Measurements from ENCODE around the gene ST8SIA4.

ST8SIA4 gene

GRCh38 chr5:100842080-100842479, 61.0 kb downstream of the ST8SIA4 start:
- Histone ChIP-seq H3K23ac (ENCODE audit: low read length) (no peak overlapping the region), H4K8ac (ENCODE audit: low read depth, low read length) (no peak overlapping the region), H3K4me3 (ENCODE audit: low read length) (no peak overlapping the region), H3K27ac (ENCODE audit: low read depth, low read length) (no peak overlapping the region), H3K4ac (ENCODE audit: low read depth, low read length) (no peak overlapping the region), H3K4me1 (ENCODE audit: control insufficient read depth, low read depth, low read length) (peaks cover 3% of the 10 kb centered on the region), H3K9ac (ENCODE audit: low read length) (no peak overlapping the region), H2BK120ac (ENCODE audit: low read depth, low read length) (no peak overlapping the region), H3K79me2 (ENCODE audit: control insufficient read depth, insufficient read depth, low read length) (no peaks in the 10 kb centered on the region), H3K18ac (ENCODE audit: low read length) (no peak overlapping the region), H2BK5ac (ENCODE audit: low read length) (no peak overlapping the region), H3K27me3 (ENCODE audit: insufficient read depth, low read length, poor library complexity) (no peaks in the 10 kb centered on the region), H2AK5ac (ENCODE audit: low read length) (no peak overlapping the region), H3K79me1 (ENCODE audit: low read length) (no peaks in the 10 kb centered on the region), H3K36me3 (ENCODE audit: control insufficient read depth, insufficient read depth, low read length) (no peaks in the 10 kb centered on the region), H3K4me2 (ENCODE audit: low read length) (no peak overlapping the region), H2BK15ac (replicated peaks; ENCODE audit: low read depth) (no peak overlapping the region), H3K56ac (ENCODE audit: low read length) (no peak overlapping the region), H4K5ac (ENCODE audit: low read length) (no peak overlapping the region)
- no CpG with 5 or more reads among the region's 2 CpGs for WGBS (ENCODE audit: extremely low coverage, insufficient coverage, low lambda C conversion rate)
- no peak for DNase-seq

GRCh38 chr5:100841358-100842076, 61.6 kb downstream of the ST8SIA4 start:
- Histone ChIP-seq H3K27me3 (ENCODE audit: insufficient read depth, low read length, poor library complexity) (no peaks in the 10 kb centered on the region), H4K5ac (ENCODE audit: low read length) (no peak overlapping the region), H2AK5ac (ENCODE audit: low read length) (no peak overlapping the region), H3K56ac (ENCODE audit: low read length) (no peak overlapping the region), H3K23ac (ENCODE audit: low read length) (no peak overlapping the region), H3K9ac (ENCODE audit: low read length) (no peak overlapping the region), H3K4me1 (ENCODE audit: control insufficient read depth, low read depth, low read length) (peaks cover 3% of the 10 kb centered on the region), H3K4me2 (ENCODE audit: low read length) (no peak overlapping the region), H3K27ac (ENCODE audit: low read depth, low read length) (peak overlapping the region; percentile 17), H4K8ac (ENCODE audit: low read depth, low read length) (no peak overlapping the region), H3K18ac (ENCODE audit: low read length) (no peak overlapping the region), H3K79me1 (ENCODE audit: low read length) (no peaks in the 10 kb centered on the region), H2BK5ac (ENCODE audit: low read length) (no peak overlapping the region), H3K4me3 (ENCODE audit: low read length) (no peak overlapping the region), H2BK15ac (replicated peaks; ENCODE audit: low read depth) (no peak overlapping the region), H3K79me2 (ENCODE audit: control insufficient read depth, insufficient read depth, low read length) (no peaks in the 10 kb centered on the region), H3K36me3 (ENCODE audit: control insufficient read depth, insufficient read depth, low read length) (no peaks in the 10 kb centered on the region), H2BK120ac (ENCODE audit: low read depth, low read length) (no peak overlapping the region), H3K4ac (ENCODE audit: low read depth, low read length) (no peak overlapping the region)
- WGBS (ENCODE audit: extremely low coverage, insufficient coverage, low lambda C conversion rate), result no CpG with 5 or more reads among the region's 4 CpGs
- DNase-seq, result peak; percentile 92

- Histone ChIP-seq H2BK5ac (ENCODE audit: low read length) (no peak overlapping the region), H3K4me3 (ENCODE audit: low read length) (no peak overlapping the region), H2BK15ac (replicated peaks; ENCODE audit: low read depth) (no peak overlapping the region), H3K79me2 (ENCODE audit: control insufficient read depth, insufficient read depth, low read length) (no peaks in the 10 kb centered on the region), H4K8ac (ENCODE audit: low read depth, low read length) (no peak overlapping the region), H3K4me1 (ENCODE audit: control insufficient read depth, low read depth, low read length) (peaks cover 3% of the 10 kb centered on the region), H2AK5ac (ENCODE audit: low read length) (no peak overlapping the region), H3K4me2 (ENCODE audit: low read length) (no peak overlapping the region), H3K79me1 (ENCODE audit: low read length) (no peaks in the 10 kb centered on the region), H3K36me3 (ENCODE audit: control insufficient read depth, insufficient read depth, low read length) (no peaks in the 10 kb centered on the region), H3K18ac (ENCODE audit: low read length) (no peak overlapping the region), H3K56ac (ENCODE audit: low read length) (no peak overlapping the region), H3K27ac (ENCODE audit: low read depth, low read length) (no peak overlapping the region), H4K5ac (ENCODE audit: low read length) (no peak overlapping the region), H3K23ac (ENCODE audit: low read length) (no peak overlapping the region), H3K9ac (ENCODE audit: low read length) (no peak overlapping the region), H3K4ac (ENCODE audit: low read depth, low read length) (no peak overlapping the region), H3K27me3 (ENCODE audit: insufficient read depth, low read length, poor library complexity) (no peaks in the 10 kb centered on the region), H2BK120ac (ENCODE audit: low read depth, low read length) (no peak overlapping the region)
- WGBS (ENCODE audit: extremely low coverage, insufficient coverage, low lambda C conversion rate), result no CpG with 5 or more reads among the region's 1 CpG
- peak; percentile 48 for DNase-seq
These were observed 62.3 kb downstream of the ST8SIA4 start for GRCh38 chr5:100840789-100841188.

GRCh38 chr5:100840370-100840769, 62.7 kb downstream of the ST8SIA4 start:
- H3K23ac ChIP-seq (ENCODE audit: low read length), result no peak overlapping the region
- H3K79me2 ChIP-seq (ENCODE audit: control insufficient read depth, insufficient read depth, low read length), result no peaks in the 10 kb centered on the region
- H2AK5ac ChIP-seq (ENCODE audit: low read length), result no peak overlapping the region
- peaks cover 3% of the 10 kb centered on the region for H3K4me1 ChIP-seq (ENCODE audit: control insufficient read depth, low read depth, low read length)
- H3K9ac ChIP-seq (ENCODE audit: low read length), result no peak overlapping the region
- no peak overlapping the region for H3K27ac ChIP-seq (ENCODE audit: low read depth, low read length)
- H3K4me2 ChIP-seq (ENCODE audit: low read length), result no peak overlapping the region
- H2BK15ac ChIP-seq (replicated peaks; ENCODE audit: low read depth), result peak overlapping the region; percentile 57
- H4K5ac ChIP-seq (ENCODE audit: low read length), result no peak overlapping the region
- H3K4ac ChIP-seq (ENCODE audit: low read depth, low read length), result no peak overlapping the region
- WGBS (ENCODE audit: extremely low coverage, insufficient coverage, low lambda C conversion rate), result no CpG with 5 or more reads among the region's 2 CpGs
- H3K18ac ChIP-seq (ENCODE audit: low read length), result no peak overlapping the region
- no peak overlapping the region for H3K56ac ChIP-seq (ENCODE audit: low read length)
- no peaks in the 10 kb centered on the region for H3K79me1 ChIP-seq (ENCODE audit: low read length)
- peak; percentile 6 for DNase-seq
- H2BK5ac ChIP-seq (ENCODE audit: low read length), result no peak overlapping the region
- H4K8ac ChIP-seq (ENCODE audit: low read depth, low read length), result no peak overlapping the region
- H3K27me3 ChIP-seq (ENCODE audit: insufficient read depth, low read length, poor library complexity), result no peaks in the 10 kb centered on the region
- no peak overlapping the region for H2BK120ac ChIP-seq (ENCODE audit: low read depth, low read length)
- no peaks in the 10 kb centered on the region for H3K36me3 ChIP-seq (ENCODE audit: control insufficient read depth, insufficient read depth, low read length)
- no peak overlapping the region for H3K4me3 ChIP-seq (ENCODE audit: low read length)

GRCh38 chr5:100838048-100838473, 65.0 kb downstream of the ST8SIA4 start:
- H4K8ac ChIP-seq (ENCODE audit: low read depth, low read length), result no peak overlapping the region
- H3K4ac ChIP-seq (ENCODE audit: low read depth, low read length), result no peak overlapping the region
- no peak overlapping the region for H3K4me2 ChIP-seq (ENCODE audit: low read length)
- no peaks in the 10 kb centered on the region for H3K79me1 ChIP-seq (ENCODE audit: low read length)
- WGBS (ENCODE audit: extremely low coverage, insufficient coverage, low lambda C conversion rate), result no CpG with 5 or more reads among the region's 2 CpGs
- peaks cover 3% of the 10 kb centered on the region for H3K4me1 ChIP-seq (ENCODE audit: control insufficient read depth, low read depth, low read length)
- H2BK120ac ChIP-seq (ENCODE audit: low read depth, low read length), result no peak overlapping the region
- H3K18ac ChIP-seq (ENCODE audit: low read length), result no peak overlapping the region
- H3K27me3 ChIP-seq (ENCODE audit: insufficient read depth, low read length, poor library complexity), result no peaks in the 10 kb centered on the region
- no peak overlapping the region for H3K27ac ChIP-seq (ENCODE audit: low read depth, low read length)
- no peak overlapping the region for H3K4me3 ChIP-seq (ENCODE audit: low read length)
- H3K36me3 ChIP-seq (ENCODE audit: control insufficient read depth, insufficient read depth, low read length), result no peaks in the 10 kb centered on the region
- no peak overlapping the region for H2BK5ac ChIP-seq (ENCODE audit: low read length)
- H2BK15ac ChIP-seq (replicated peaks; ENCODE audit: low read depth), result no peak overlapping the region
- no peak for DNase-seq
- H3K56ac ChIP-seq (ENCODE audit: low read length), result no peak overlapping the region
- H3K23ac ChIP-seq (ENCODE audit: low read length), result no peak overlapping the region
- H2AK5ac ChIP-seq (ENCODE audit: low read length), result no peak overlapping the region
- H4K5ac ChIP-seq (ENCODE audit: low read length), result no peak overlapping the region
- no peaks in the 10 kb centered on the region for H3K79me2 ChIP-seq (ENCODE audit: control insufficient read depth, insufficient read depth, low read length)
- no peak overlapping the region for H3K9ac ChIP-seq (ENCODE audit: low read length)

- no peak overlapping the region for H3K4me3 ChIP-seq (ENCODE audit: low read length)
- no peak overlapping the region for H3K27ac ChIP-seq (ENCODE audit: low read depth, low read length)
- H3K23ac ChIP-seq (ENCODE audit: low read length), result no peak overlapping the region
- H3K79me2 ChIP-seq (ENCODE audit: control insufficient read depth, insufficient read depth, low read length), result no peaks in the 10 kb centered on the region
- no peak overlapping the region for H4K5ac ChIP-seq (ENCODE audit: low read length)
- H4K8ac ChIP-seq (ENCODE audit: low read depth, low read length), result no peak overlapping the region
- H2BK15ac ChIP-seq (replicated peaks; ENCODE audit: low read depth), result no peak overlapping the region
- no peaks in the 10 kb centered on the region for H3K27me3 ChIP-seq (ENCODE audit: insufficient read depth, low read length, poor library complexity)
- H2BK120ac ChIP-seq (ENCODE audit: low read depth, low read length), result no peak overlapping the region
- H3K56ac ChIP-seq (ENCODE audit: low read length), result no peak overlapping the region
- no CpG with 5 or more reads among the region's 2 CpGs for WGBS (ENCODE audit: extremely low coverage, insufficient coverage, low lambda C conversion rate)
- no peak for DNase-seq
- H3K36me3 ChIP-seq (ENCODE audit: control insufficient read depth, insufficient read depth, low read length), result no peaks in the 10 kb centered on the region
- no peak overlapping the region for H3K9ac ChIP-seq (ENCODE audit: low read length)
- H2AK5ac ChIP-seq (ENCODE audit: low read length), result no peak overlapping the region
- no peaks in the 10 kb centered on the region for H3K4me1 ChIP-seq (ENCODE audit: control insufficient read depth, low read depth, low read length)
- H3K18ac ChIP-seq (ENCODE audit: low read length), result no peak overlapping the region
- H2BK5ac ChIP-seq (ENCODE audit: low read length), result no peak overlapping the region
- no peak overlapping the region for H3K4ac ChIP-seq (ENCODE audit: low read depth, low read length)
- no peak overlapping the region for H3K4me2 ChIP-seq (ENCODE audit: low read length)
- H3K79me1 ChIP-seq (ENCODE audit: low read length), result no peaks in the 10 kb centered on the region
These were observed 68.6 kb downstream of the ST8SIA4 start for GRCh38 chr5:100834519-100834918.
